ENCODE results near the gene PSORS1C2.
"Not testable (repeated sequence)": the region's sequence is repeated elsewhere in the genome, so short reads cannot be mapped to it uniquely, and the experiment has no call there.

PSORS1C2 gene

DNA sequence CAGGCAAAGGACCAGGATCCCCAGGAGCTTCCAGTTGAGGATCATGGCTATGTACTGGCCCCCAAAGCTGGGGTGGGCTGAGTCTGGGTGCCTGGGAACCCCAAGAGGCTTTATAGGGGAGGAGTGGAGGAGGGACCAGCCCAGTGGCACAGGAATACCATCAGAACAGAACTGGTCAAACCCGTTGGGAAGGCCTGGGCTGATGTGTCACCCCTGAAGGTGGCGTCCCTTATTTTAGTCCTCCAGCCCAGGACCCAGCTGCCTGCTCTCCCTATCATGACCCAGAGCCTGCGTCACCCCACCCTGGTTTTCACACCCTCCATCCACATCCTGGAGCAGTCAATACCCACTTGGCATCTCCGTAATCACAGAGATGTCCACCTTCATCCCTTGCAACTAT is at the start of gene PSORS1C2:
TSS of gene PSORS1C2 (minus strand) at position 85 of the 400 bp plus-strand sequence. CDS start at position 45, 40 bp downstream.
- peaks cover 0 to 15% (median 0%) of the 10 kb centered on the region in 3 donors for H3K36me3 ChIP-seq
- H3K27me3 ChIP-seq: peaks cover 0 to 10% of the 10 kb centered on the region in 2 donors
- H3K9me3 ChIP-seq: no peaks in the 10 kb centered on the region
- intact Hi-C loops (cut with DNase I; ENCODE audit: low total_unique reads): loop anchor here (1.0 to 5.0 kb wide), 3 partner anchors 53 to 573 kb away; no protein-coding TSS in a partner anchor
- H3K27ac ChIP-seq: no peak within 1 kb of the TSS
- TF ChIP-seq, protein P1, sequence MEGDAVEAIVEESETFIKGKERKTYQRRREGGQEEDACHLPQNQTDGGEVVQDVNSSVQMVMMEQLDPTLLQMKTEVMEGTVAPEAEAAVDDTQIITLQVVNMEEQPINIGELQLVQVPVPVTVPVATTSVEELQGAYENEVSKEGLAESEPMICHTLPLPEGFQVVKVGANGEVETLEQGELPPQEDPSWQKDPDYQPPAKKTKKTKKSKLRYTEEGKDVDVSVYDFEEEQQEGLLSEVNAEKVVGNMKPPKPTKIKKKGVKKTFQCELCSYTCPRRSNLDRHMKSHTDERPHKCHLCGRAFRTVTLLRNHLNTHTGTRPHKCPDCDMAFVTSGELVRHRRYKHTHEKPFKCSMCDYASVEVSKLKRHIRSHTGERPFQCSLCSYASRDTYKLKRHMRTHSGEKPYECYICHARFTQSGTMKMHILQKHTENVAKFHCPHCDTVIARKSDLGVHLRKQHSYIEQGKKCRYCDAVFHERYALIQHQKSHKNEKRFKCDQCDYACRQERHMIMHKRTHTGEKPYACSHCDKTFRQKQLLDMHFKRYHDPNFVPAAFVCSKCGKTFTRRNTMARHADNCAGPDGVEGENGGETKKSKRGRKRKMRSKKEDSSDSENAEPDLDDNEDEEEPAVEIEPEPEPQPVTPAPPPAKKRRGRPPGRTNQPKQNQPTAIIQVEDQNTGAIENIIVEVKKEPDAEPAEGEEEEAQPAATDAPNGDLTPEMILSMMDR (IDR thresholded peaks at IDR 0.05): no peak
- H3K4me1 ChIP-seq: peaks cover 0 to 15% (median 4%) of the 10 kb centered on the region in 4 donors
- no peak within 1 kb of the TSS for H3K4me3 ChIP-seq
- DNase-seq: no peak

DNA sequence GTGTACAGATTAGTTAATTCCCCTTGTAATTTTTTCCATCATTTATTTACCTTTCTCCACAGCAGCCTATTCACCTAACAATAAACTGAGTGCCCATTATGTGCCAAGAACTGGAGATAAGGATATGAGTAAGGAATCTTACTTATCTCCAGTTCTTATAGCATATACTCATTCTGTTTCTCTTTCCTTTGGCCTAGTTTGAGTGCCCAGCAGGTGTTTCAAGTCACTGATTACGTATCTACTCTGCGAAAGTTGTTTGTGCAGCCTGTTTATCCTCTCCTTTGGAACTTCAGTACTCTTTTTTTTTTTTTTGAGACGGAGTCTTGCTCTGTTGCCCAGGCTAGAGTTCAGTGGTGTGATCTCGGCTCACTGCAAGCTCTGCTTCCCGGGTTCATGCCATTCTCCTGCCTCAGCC is 48.9 kb upstream of the PSORS1C2 start:
- Histone ChIP-seq H3K9me3 (no peaks in the 10 kb centered on the region), H3K27me3 (no peaks in the 10 kb centered on the region), H3K4me3 (no peak overlapping the region), H3K27ac (peak overlapping the region in 1 of 2 donors; percentile 89), H3K36me3 (no peaks in the 10 kb centered on the region), H3K4me1 (peaks cover 0 to 7% (median 0%) of the 10 kb centered on the region in 4 donors)
- TF ChIP-seq, protein P1 (IDR thresholded peaks at IDR 0.05): no peak
- DNase-seq: no peak
- intact Hi-C loops (cut with DNase I; ENCODE audit: low total_unique reads): no loop called here

DNA sequence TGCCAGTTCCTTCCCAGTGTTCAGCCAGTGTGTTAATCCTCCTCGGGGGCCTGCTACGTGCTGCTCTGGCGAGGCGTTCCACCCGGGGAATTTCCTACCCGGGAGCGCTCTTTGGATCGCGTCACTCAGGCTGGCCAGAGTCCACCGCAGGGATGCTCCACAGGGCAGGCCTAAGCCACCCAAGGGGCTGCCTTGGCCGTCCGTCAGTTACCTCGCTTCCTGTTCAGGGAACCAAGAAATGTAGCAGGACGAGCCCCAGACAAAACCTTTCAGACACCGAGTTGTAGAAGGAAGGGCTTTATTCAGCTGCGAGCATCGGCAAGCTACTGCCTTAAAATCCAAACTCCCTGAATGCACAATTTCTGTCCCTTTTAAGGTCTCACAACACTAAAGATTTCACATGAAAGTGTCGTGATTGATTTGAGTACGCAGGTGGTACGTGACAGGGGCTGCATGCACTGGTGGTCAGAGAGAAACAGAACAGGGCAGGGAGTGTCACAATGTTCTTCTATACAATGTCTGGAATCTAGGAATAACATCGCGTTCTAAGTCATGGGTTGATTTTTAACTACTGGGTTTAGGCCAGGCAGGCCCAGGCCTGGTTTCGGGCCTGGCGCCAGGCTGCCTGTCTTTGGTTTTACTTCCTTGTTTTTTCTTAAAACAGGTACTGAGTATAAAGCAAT is 47.3 kb upstream of the PSORS1C2 start:
- no peaks in the 10 kb centered on the region for H3K27me3 ChIP-seq
- H3K4me3 ChIP-seq: peak overlapping the region; percentile 37 to 43
- DNase-seq: peak; percentile 65 to 91
- no peaks in the 10 kb centered on the region for H3K9me3 ChIP-seq
- no peaks in the 10 kb centered on the region for H3K36me3 ChIP-seq
- intact Hi-C loops (cut with DNase I; ENCODE audit: low total_unique reads): no loop called here
- peak overlapping the region; percentile 75 to 89 for H3K27ac ChIP-seq
- peaks cover 0 to 7% (median 0%) of the 10 kb centered on the region in 4 donors for H3K4me1 ChIP-seq
- TF ChIP-seq, protein P1 (IDR thresholded peaks at IDR 0.05): no peak

DNA sequence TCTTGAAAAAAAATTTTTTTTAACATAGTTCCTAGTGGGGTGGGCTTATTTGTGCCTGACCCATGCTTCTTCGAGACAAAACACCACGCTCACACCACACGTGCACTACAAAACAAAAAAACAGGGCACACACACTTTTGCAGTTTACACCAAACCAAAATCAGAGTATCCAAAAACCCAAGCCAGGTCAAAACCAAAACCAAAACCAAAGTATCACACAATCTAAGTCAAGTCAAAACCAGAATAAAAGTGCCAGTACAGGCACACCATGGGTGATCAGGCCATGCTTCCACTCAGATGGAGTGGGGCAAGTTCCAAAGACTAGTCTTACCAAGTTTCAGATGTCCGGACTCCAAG is 46.8 kb upstream of the PSORS1C2 start:
- Histone ChIP-seq H3K4me3 (peak overlapping the region; percentile 37 to 43), H3K27ac (peak overlapping the region; percentile 75 to 89), H3K4me1 (peaks cover 0 to 11% (median 0%) of the 10 kb centered on the region in 4 donors)
- H3K27me3 ChIP-seq; H3K36me3 ChIP-seq; DNase-seq; H3K9me3 ChIP-seq; intact Hi-C loops (cut with DNase I; ENCODE audit: low total_unique reads): not testable (repeated sequence)

DNA sequence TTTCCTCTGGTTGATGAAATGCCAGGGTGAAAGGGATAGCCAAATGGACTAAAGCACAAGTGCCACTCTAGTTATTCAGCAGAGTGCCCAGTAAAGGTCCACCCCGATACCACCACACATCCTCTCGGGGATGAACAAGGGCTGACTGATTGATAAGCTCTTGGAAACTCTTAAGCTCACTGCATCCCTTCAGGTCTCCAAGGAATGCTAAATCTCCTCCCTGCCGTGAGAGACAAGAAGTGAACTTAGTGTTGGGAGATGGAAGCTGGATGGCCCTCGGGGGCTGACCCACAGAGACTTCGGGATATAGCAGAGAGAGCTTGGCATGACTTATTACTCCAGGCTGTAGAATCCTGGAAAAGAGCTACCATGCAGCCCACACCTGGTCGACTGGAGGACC is 45.0 kb upstream of the PSORS1C2 start:
- H3K4me3 ChIP-seq: not testable (repeated sequence)

DNA sequence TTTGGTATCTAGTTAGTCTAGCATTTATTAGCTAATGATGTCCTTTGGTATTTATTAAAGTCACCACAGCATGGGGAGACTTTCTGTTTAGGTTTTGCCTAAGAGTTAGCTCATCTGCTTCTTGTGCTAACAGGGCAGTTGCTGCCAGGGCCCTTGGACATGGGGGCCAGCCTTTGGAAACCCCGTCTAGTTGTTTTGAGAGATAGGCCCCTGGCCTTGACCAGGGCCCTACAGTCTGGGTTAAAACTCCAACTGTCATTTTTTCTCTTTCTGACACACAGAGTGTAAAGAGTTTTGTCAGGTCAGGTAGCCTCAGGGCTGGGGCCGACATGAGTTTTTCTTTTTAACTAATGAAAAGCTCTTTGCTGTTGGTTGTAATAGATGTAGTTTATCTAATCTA is 44.4 kb upstream of the PSORS1C2 start:
- intact Hi-C loops (cut with DNase I; ENCODE audit: low total_unique reads); DNase-seq; H3K27me3 ChIP-seq; H3K27ac ChIP-seq; H3K4me3 ChIP-seq; H3K36me3 ChIP-seq; H3K9me3 ChIP-seq: not testable (repeated sequence)
- H3K4me1 ChIP-seq: peaks cover 0 to 18% (median 0%) of the 10 kb centered on the region in 4 donors

More for the DNA sequence above, 45.0 kb upstream of the PSORS1C2 start:
- H3K9me3 ChIP-seq; H3K36me3 ChIP-seq; intact Hi-C loops (cut with DNase I; ENCODE audit: low total_unique reads); H3K27ac ChIP-seq; H3K27me3 ChIP-seq; DNase-seq: not testable (repeated sequence)
- peaks cover 0 to 18% (median 0%) of the 10 kb centered on the region in 4 donors for H3K4me1 ChIP-seq

DNA sequence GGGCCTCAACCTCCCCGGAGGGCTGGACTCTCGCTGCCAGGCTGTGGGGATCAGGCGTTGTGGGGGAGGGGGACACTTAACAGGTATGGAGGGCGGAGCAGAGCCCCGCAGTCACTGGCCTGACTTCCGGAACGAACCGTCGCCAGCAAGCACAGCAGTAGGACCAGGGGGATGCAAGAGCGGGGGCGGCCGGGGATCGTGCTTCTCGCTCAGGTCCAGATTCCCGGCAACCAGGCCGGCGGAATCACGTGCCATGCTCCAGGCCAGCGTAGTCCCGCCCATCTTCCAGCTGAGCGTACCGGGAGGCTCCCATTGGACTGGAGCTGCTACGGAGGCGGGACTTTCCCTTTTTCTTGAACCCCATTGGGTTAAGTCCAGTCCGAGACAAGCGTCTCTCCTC is 41.6 kb upstream of the PSORS1C2 start:
- intact Hi-C loops (cut with DNase I; ENCODE audit: low total_unique reads): no loop called here
- Histone ChIP-seq H3K27me3 (no peaks in the 10 kb centered on the region), H3K27ac (peak overlapping the region in 1 of 2 donors; percentile 72), H3K4me3 (peak overlapping the region; percentile 38 to 54), H3K4me1 (peaks cover 0 to 17% (median 0%) of the 10 kb centered on the region in 4 donors), H3K9me3 (no peaks in the 10 kb centered on the region), H3K36me3 (peaks cover 0 to 9% (median 0%) of the 10 kb centered on the region in 3 donors)
- DNase-seq: peak; percentile 32 to 92
- TF ChIP-seq, protein P1 (IDR thresholded peaks at IDR 0.05): no peak

All from tibial artery (tissue), 4 donors.